Measurements from ENCODE around the gene HPSE2.

HPSE2 gene

GRCh38 chr10:98967601-98968000 lies 268.1 kb downstream of the HPSE2 start:
- Histone ChIP-seq H3K9ac (ENCODE audit: insufficient read length) (no peak overlapping the region), H3K9me3 (ENCODE audit: low read depth, low read length) (no peaks in the 10 kb centered on the region), H3K4me3 (no peak overlapping the region), H3K36me3 (ENCODE audit: insufficient read depth, low read length) (no peaks in the 10 kb centered on the region), H3K27ac (no peak overlapping the region)
- TF ChIP-seq POLR2AphosphoS5 (IDR thresholded peaks at IDR 0.05; ENCODE audit: borderline replicate concordance, low read depth, low read length) (no peak), FOXP2 (optimal IDR thresholded peaks at IDR 0.05; ENCODE audit: control extremely low read depth, extremely low read length, insufficient read depth) (no peak), EZH2 (IDR thresholded peaks at IDR 0.05) (no peak)
- no peak for DNase-seq (ENCODE audit: low read depth, low spot score)

- no peak for DNase-seq (ENCODE audit: low read depth, low spot score)
- Histone ChIP-seq H3K36me3 (ENCODE audit: insufficient read depth, low read length) (no peaks in the 10 kb centered on the region), H3K4me3 (no peak overlapping the region), H3K9me3 (ENCODE audit: low read depth, low read length) (no peaks in the 10 kb centered on the region), H3K9ac (ENCODE audit: insufficient read length) (no peak overlapping the region), H3K27ac (no peak overlapping the region)
- no peak for TF ChIP-seq POLR2AphosphoS5 (IDR thresholded peaks at IDR 0.05; ENCODE audit: borderline replicate concordance, low read depth, low read length)
- TF ChIP-seq EZH2 (IDR thresholded peaks at IDR 0.05) = no peak
- TF ChIP-seq FOXP2 (optimal IDR thresholded peaks at IDR 0.05; ENCODE audit: control extremely low read depth, extremely low read length, insufficient read depth) = no peak
Observed at GRCh38 chr10:98963608-98964007, 272.0 kb downstream of the HPSE2 start.

GRCh38 chr10:98959379-98959778 lies 276.3 kb downstream of the HPSE2 start:
- Histone ChIP-seq H3K4me3 (no peak overlapping the region), H3K36me3 (ENCODE audit: insufficient read depth, low read length) (no peaks in the 10 kb centered on the region), H3K9ac (ENCODE audit: insufficient read length) (no peak overlapping the region), H3K9me3 (ENCODE audit: low read depth, low read length) (no peaks in the 10 kb centered on the region), H3K27ac (no peak overlapping the region)
- no peak for DNase-seq (ENCODE audit: low read depth, low spot score)
- TF ChIP-seq POLR2AphosphoS5 (IDR thresholded peaks at IDR 0.05; ENCODE audit: borderline replicate concordance, low read depth, low read length) = no peak
- TF ChIP-seq EZH2 (IDR thresholded peaks at IDR 0.05) = no peak
- TF ChIP-seq FOXP2 (optimal IDR thresholded peaks at IDR 0.05; ENCODE audit: control extremely low read depth, extremely low read length, insufficient read depth) = no peak

GRCh38 chr10:98957801-98958200 lies 277.9 kb downstream of the HPSE2 start:
- no peak for TF ChIP-seq POLR2AphosphoS5 (IDR thresholded peaks at IDR 0.05; ENCODE audit: borderline replicate concordance, low read depth, low read length)
- Histone ChIP-seq H3K27ac (no peak overlapping the region), H3K9ac (ENCODE audit: insufficient read length) (no peak overlapping the region), H3K9me3 (ENCODE audit: low read depth, low read length) (no peaks in the 10 kb centered on the region), H3K4me3 (no peak overlapping the region), H3K36me3 (ENCODE audit: insufficient read depth, low read length) (no peaks in the 10 kb centered on the region)
- DNase-seq (ENCODE audit: low read depth, low spot score) = no peak

GRCh38 chr10:98956576-98957260 lies 278.9 kb downstream of the HPSE2 start:
- DNase-seq (ENCODE audit: low read depth, low spot score) = no peak

DNA sequence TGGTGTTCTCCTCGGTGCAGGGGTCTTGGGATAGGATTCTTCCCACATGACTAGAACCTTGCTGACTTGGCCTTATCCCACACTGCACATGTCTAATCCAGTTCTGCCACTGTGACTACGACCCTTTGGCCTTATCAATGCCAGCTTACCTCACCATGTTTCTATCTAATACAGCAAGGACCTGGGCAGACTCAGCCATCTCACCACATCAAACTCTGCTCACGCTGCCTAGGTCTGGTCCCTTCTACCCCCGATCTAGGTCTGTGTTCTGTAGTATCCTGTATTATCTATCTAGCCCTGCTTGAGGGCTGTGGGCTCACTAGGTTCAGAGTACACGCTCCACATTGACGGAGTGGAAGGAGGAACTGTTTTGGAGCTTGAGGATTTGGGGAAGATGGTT lies 282.4 kb downstream of the HPSE2 start:
- no peak overlapping the region for H3K9ac ChIP-seq (ENCODE audit: insufficient read length)
- TF ChIP-seq EZH2 (IDR thresholded peaks at IDR 0.05) (no peak), POLR2AphosphoS5 (IDR thresholded peaks at IDR 0.05; ENCODE audit: borderline replicate concordance, low read depth, low read length) (no peak), FOXP2 (optimal IDR thresholded peaks at IDR 0.05; ENCODE audit: control extremely low read depth, extremely low read length, insufficient read depth) (no peak)
- no peak overlapping the region for H3K4me3 ChIP-seq
- no peaks in the 10 kb centered on the region for H3K36me3 ChIP-seq (ENCODE audit: insufficient read depth, low read length)
- H3K27ac ChIP-seq = no peak overlapping the region
- no peaks in the 10 kb centered on the region for H3K9me3 ChIP-seq (ENCODE audit: low read depth, low read length)
- no peak for DNase-seq (ENCODE audit: low read depth, low spot score)

More at GRCh38 chr10:98956576-98957260, 278.9 kb downstream of the HPSE2 start:
- Histone ChIP-seq H3K27ac (no peak overlapping the region), H3K9ac (ENCODE audit: insufficient read length) (no peak overlapping the region), H3K36me3 (ENCODE audit: insufficient read depth, low read length) (no peaks in the 10 kb centered on the region), H3K9me3 (ENCODE audit: low read depth, low read length) (no peaks in the 10 kb centered on the region), H3K4me3 (no peak overlapping the region)
- TF ChIP-seq POLR2AphosphoS5 (IDR thresholded peaks at IDR 0.05; ENCODE audit: borderline replicate concordance, low read depth, low read length) (no peak), FOXP2 (optimal IDR thresholded peaks at IDR 0.05; ENCODE audit: control extremely low read depth, extremely low read length, insufficient read depth) (no peak), EZH2 (IDR thresholded peaks at IDR 0.05) (no peak)

DNA sequence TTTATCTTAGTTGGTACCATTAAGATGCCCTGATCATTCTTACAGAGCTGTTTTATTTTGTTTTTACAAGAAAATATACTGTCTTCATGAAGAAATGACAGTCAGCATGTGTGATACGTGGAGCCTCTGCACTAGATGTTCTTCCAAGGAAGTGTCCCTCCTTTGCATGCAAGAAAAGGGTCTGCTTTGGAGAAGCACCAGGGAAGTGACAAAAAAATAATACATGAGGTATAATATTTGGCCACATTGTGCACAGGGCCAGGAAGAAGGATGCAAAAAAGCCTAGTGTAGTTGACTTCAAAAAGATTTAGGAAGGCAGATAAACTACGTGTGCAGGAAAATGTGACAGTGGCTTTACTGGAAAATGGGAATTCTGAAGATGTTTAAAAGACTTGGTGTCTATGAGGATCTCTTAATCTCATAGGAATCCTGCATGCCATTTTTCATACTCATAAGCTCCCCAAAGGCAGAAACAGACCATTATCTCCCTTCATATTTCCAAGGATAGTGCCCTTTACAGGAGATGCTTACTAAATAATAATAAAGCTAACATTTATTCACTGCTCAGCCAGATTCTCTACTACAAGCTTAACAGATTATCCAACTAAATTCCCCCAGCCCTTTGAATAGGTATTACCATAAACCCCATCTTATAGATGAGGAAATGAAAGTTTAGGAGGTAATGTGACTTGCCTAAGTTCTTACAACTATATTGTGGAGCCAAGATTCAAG lies 284.2 kb downstream of the HPSE2 start:
- no peak for TF ChIP-seq POLR2AphosphoS5 (IDR thresholded peaks at IDR 0.05; ENCODE audit: borderline replicate concordance, low read depth, low read length)
- no peak for TF ChIP-seq FOXP2 (optimal IDR thresholded peaks at IDR 0.05; ENCODE audit: control extremely low read depth, extremely low read length, insufficient read depth)
- no peak for TF ChIP-seq EZH2 (IDR thresholded peaks at IDR 0.05)
- no peaks in the 10 kb centered on the region for H3K9me3 ChIP-seq (ENCODE audit: low read depth, low read length)

GRCh38 chr10:98950106-98950505 lies 285.5 kb downstream of the HPSE2 start:
- Histone ChIP-seq H3K27ac (no peak overlapping the region), H3K4me3 (no peak overlapping the region), H3K36me3 (ENCODE audit: insufficient read depth, low read length) (no peaks in the 10 kb centered on the region), H3K9ac (ENCODE audit: insufficient read length) (no peak overlapping the region), H3K9me3 (ENCODE audit: low read depth, low read length) (no peaks in the 10 kb centered on the region)
- TF ChIP-seq POLR2AphosphoS5 (IDR thresholded peaks at IDR 0.05; ENCODE audit: borderline replicate concordance, low read depth, low read length) (no peak), EZH2 (IDR thresholded peaks at IDR 0.05) (no peak), FOXP2 (optimal IDR thresholded peaks at IDR 0.05; ENCODE audit: control extremely low read depth, extremely low read length, insufficient read depth) (no peak)
- no peak for DNase-seq (ENCODE audit: low read depth, low spot score)

More for the DNA sequence above, 284.2 kb downstream of the HPSE2 start:
- H3K4me3 ChIP-seq = no peak overlapping the region
- no peak for DNase-seq (ENCODE audit: low read depth, low spot score)
- H3K27ac ChIP-seq = no peak overlapping the region
- H3K9ac ChIP-seq (ENCODE audit: insufficient read length) = no peak overlapping the region
- H3K36me3 ChIP-seq (ENCODE audit: insufficient read depth, low read length) = no peaks in the 10 kb centered on the region
